ENCODE measurements around the gene LTC4S.

DNA sequence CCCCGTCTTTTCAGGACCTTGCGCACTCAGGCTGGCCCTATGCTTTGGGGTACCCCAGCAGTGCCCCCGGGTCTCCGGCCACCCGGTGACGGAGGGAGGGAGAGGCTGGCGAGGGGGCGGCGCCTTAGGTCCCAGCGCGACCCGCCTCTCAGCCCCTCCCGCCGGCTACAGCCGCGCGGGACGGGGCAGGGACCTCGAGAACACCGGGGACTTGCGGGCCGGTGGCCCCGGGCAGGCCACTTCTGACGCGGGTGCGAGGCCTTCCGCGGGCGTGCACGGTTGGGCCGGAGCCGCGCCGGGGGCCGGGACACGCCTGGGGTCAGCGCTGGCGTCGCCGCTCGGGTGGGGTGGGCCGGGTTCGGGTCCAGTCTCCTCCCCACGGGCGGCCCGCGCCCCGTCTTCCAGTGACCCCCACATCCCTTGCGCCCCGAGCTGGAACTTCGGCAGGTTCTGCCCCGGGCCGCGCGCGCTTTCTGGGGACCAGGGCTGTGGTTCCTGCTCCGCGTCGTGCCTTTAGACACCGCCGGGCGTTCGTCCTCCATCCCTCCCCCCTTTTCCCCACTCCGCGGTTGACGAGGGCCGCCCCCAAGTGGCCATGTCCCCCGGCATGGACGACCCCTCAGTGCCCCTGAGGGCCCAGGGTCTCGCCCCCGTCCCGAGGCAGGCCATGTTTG, 23.1 kb downstream of the LTC4S start:
- TF ChIP-seq, protein P1, sequence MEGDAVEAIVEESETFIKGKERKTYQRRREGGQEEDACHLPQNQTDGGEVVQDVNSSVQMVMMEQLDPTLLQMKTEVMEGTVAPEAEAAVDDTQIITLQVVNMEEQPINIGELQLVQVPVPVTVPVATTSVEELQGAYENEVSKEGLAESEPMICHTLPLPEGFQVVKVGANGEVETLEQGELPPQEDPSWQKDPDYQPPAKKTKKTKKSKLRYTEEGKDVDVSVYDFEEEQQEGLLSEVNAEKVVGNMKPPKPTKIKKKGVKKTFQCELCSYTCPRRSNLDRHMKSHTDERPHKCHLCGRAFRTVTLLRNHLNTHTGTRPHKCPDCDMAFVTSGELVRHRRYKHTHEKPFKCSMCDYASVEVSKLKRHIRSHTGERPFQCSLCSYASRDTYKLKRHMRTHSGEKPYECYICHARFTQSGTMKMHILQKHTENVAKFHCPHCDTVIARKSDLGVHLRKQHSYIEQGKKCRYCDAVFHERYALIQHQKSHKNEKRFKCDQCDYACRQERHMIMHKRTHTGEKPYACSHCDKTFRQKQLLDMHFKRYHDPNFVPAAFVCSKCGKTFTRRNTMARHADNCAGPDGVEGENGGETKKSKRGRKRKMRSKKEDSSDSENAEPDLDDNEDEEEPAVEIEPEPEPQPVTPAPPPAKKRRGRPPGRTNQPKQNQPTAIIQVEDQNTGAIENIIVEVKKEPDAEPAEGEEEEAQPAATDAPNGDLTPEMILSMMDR (IDR thresholded peaks at IDR 0.05): no peak
- no peak for TF ChIP-seq POLR2AphosphoS5 (IDR thresholded peaks at IDR 0.05)

All from stomach (tissue), 4 donors.